ENCODE measurements around the gene TBC1D22B. TPM values are rescaled to one million over a fixed set of nuclear protein-coding genes. Genes with fewer than 3 reads are reported as not detected.

Gene TBC1D22B
- total RNA-seq, 2 donors from 2014 or later = 7.7 to 11.6 TPM

DNA sequence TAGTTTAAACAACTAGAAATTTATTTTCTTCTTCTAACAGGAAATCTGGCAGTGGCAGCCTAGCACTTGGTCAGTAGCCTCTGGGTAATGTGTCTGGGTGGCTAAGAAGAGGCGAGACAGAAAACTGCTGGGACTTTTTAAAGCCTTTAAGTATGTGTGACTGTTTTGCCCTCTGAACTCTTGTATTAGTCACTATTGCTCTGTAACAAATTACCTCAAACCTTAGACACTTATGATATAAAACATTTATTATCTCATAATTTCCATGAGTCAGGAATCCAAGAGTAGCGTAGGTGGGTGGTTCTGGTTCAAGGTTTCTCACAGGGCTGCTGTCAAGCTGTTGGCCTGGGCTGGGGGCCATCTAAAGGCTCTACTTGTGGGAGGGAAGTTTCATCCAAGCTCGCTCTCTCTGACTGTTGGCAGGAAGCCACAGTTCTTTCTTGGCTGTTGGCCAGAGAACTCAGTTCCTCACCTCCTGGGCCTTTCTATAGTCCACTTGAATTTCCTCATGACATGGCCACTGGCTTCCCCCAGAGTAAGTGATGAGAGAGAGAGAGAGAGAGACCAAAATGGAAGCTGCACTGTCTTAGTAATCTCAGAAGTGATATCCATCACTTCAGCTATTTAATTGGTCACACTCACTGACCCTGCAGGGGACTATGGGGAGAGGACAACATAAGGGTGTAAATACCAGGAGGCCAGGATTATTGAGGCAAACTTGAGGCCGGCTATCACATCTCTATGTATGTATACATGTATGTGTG is 17.4 kb upstream of the TBC1D22B start:
- Histone ChIP-seq H3K36me3 (no peaks in the 10 kb centered on the region), H3K27me3 (replicated peaks; ENCODE audit: insufficient read depth) (no peaks in the 10 kb centered on the region), H3K4me1 (ENCODE audit: control insufficient read depth in 1 of 2, low read depth in 2 of 2) (peaks cover 52 to 65% of the 10 kb centered on the region in 2 donors), H3K4me3 (no peak overlapping the region), H3K27ac (peak overlapping the region; percentile 89 to 92), H3K9me3 (no peaks in the 10 kb centered on the region)
- DNase-seq (ENCODE audit: low spot score) (peak; percentile 82), ATAC-seq (ENCODE audit: insufficient number of reproducible peaks, low FRiP score, low read depth) (peak; percentile 55)
- TF ChIP-seq, protein P1, sequence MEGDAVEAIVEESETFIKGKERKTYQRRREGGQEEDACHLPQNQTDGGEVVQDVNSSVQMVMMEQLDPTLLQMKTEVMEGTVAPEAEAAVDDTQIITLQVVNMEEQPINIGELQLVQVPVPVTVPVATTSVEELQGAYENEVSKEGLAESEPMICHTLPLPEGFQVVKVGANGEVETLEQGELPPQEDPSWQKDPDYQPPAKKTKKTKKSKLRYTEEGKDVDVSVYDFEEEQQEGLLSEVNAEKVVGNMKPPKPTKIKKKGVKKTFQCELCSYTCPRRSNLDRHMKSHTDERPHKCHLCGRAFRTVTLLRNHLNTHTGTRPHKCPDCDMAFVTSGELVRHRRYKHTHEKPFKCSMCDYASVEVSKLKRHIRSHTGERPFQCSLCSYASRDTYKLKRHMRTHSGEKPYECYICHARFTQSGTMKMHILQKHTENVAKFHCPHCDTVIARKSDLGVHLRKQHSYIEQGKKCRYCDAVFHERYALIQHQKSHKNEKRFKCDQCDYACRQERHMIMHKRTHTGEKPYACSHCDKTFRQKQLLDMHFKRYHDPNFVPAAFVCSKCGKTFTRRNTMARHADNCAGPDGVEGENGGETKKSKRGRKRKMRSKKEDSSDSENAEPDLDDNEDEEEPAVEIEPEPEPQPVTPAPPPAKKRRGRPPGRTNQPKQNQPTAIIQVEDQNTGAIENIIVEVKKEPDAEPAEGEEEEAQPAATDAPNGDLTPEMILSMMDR (IDR thresholded peaks at IDR 0.05) = no peak

DNA sequence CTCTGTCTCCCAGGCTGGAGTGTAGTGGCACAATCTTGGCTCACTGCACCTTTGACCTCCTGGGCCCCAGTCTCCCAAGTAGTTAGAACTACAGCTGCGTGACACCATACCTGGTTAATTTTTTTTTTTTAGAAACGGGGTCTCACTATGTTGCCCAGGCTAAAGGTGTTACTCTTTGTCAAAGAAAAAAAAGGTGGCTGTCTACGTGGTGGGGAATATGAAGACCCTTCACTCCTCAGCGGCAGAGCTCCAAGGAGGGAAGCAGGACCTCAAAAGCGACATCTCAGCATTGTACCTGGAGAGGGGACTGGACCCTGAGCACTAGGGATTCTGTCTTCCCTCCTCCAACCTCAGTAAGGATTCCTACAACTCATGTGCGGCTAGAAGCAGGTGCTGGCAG is 16.4 kb upstream of the TBC1D22B start:
- DNase-seq (ENCODE audit: low spot score) (no peak), ATAC-seq (ENCODE audit: insufficient number of reproducible peaks, low FRiP score, low read depth) (no peak)
- Histone ChIP-seq H3K4me1 (ENCODE audit: control insufficient read depth in 1 of 2, low read depth in 2 of 2) (peaks cover 55 to 70% of the 10 kb centered on the region in 2 donors), H3K4me3 (no peak overlapping the region), H3K27ac (peak overlapping the region; percentile 89 to 92), H3K36me3 (no peaks in the 10 kb centered on the region), H3K9me3 (no peaks in the 10 kb centered on the region), H3K27me3 (replicated peaks; ENCODE audit: insufficient read depth) (no peaks in the 10 kb centered on the region)
- TF ChIP-seq, protein P1 (IDR thresholded peaks at IDR 0.05) = no peak

DNA sequence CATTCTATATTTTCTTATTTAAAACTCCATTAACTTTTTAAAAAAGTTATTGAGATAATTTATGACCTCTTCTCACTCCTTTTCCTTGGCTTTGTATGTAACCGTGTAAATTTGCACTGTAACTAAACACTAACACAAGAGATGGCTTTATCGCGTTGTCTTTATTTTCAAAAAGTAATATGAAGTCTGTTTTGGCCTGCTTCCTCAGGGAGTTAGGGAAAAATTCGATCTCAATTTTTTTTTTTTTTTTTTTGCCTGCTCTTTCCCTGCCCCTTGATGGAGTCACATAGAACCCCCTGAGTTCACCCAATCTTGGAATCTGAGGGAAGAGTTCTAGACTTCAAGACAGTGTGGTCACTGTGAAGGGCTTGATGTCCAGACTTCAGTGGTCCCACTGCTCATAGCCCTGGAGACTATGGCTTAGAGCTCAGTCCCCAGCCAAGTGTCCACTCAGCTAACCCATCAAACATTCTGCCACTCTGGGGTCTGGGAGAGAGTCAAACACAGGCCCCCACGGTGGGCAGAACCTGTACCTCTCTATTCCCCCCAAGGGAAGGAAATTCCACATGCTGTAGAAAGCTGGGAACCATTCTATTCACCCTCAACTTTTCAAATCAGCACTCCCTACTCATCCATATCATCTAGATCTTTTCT is 15.7 kb upstream of the TBC1D22B start:
- Histone ChIP-seq H3K27ac (peak overlapping the region; percentile 89 to 92), H3K4me1 (ENCODE audit: control insufficient read depth in 1 of 2, low read depth in 2 of 2) (peaks cover 55 to 70% of the 10 kb centered on the region in 2 donors), H3K27me3 (replicated peaks; ENCODE audit: insufficient read depth) (no peaks in the 10 kb centered on the region), H3K9me3 (no peaks in the 10 kb centered on the region), H3K4me3 (no peak overlapping the region), H3K36me3 (no peaks in the 10 kb centered on the region)
- TF ChIP-seq, protein P1 (IDR thresholded peaks at IDR 0.05) = no peak
- no peak for DNase-seq (ENCODE audit: low spot score)
- no peak for ATAC-seq (ENCODE audit: insufficient number of reproducible peaks, low FRiP score, low read depth)

DNA sequence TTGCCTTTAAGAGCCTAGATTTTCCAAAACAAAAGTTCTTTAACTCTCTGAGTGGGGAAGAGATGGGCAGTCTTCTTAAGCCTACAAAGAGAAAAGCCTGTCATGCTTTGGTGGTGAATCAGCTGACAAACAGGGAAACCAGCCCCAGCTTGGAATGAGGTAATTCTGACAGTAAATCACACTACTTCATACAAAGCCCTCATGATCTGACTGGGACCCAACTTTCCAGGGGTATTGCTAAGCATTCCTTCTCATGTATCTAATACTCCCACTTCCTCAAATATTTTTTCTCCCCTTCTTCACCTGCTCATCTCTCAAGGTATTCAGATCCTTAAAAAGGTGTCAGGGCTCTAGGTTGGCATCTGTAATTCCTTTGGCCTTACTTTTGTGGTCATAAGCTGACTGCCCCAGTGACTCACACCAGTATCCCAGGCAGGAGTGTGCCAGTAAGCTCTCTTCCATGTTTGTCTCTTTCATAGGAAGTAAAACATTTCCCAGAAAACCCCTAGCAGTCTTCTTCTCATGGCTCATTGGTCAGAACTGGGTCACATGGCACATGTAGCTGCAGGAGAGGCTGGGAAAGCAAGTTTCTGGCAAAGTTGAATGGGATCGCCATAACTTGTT is 15.0 kb upstream of the TBC1D22B start:
- Histone ChIP-seq H3K27me3 (replicated peaks; ENCODE audit: insufficient read depth) (no peaks in the 10 kb centered on the region), H3K4me1 (ENCODE audit: control insufficient read depth in 1 of 2, low read depth in 2 of 2) (peaks cover 55 to 70% of the 10 kb centered on the region in 2 donors), H3K27ac (peak overlapping the region; percentile 89 to 92), H3K36me3 (no peaks in the 10 kb centered on the region), H3K9me3 (no peaks in the 10 kb centered on the region), H3K4me3 (no peak overlapping the region)
- ATAC-seq (ENCODE audit: insufficient number of reproducible peaks, low FRiP score, low read depth) (peak; percentile 42), DNase-seq (ENCODE audit: low spot score) (peak; percentile 52)
- TF ChIP-seq, protein P1 (IDR thresholded peaks at IDR 0.05) = no peak

Measured in thoracic aorta (tissue), 2 donors.